Glutamatergic neuron (in vitro differentiated cells): ENCODE measurements around the gene HLA-DPB1. TPM values are rescaled to one million over a fixed set of nuclear protein-coding genes. Genes with fewer than 3 reads are reported as not detected.

Experiments
- DNase-seq: peaks from one replicate; pipeline ENCODE4 v3.0.0; 2022
- H3K27ac Mint-ChIP-seq: one replicate; pipeline ENCODE4 v1.8.0; 2020; ENCODE audit warnings: mild to moderate bottlenecking, mixed read lengths, inconsistent platforms; ENCODE audit not compliant: unreplicated experiment
- H3K27me3 Mint-ChIP-seq: one replicate; pipeline ENCODE4 v1.8.0; 2020; ENCODE audit warnings: mild to moderate bottlenecking, moderate library complexity, mixed read lengths, inconsistent platforms; ENCODE audit not compliant: unreplicated experiment
- H3K36me3 Mint-ChIP-seq: one replicate; pipeline ENCODE4 v1.8.0; 2020; ENCODE audit warnings: mild to moderate bottlenecking, mixed read lengths, inconsistent platforms; ENCODE audit not compliant: unreplicated experiment
- H3K4me1 Mint-ChIP-seq: one replicate; pipeline ENCODE4 v1.8.0; 2020; ENCODE audit warnings: mild to moderate bottlenecking, low read depth, mixed read lengths, inconsistent platforms; ENCODE audit not compliant: unreplicated experiment
- H3K4me3 Mint-ChIP-seq: one replicate; pipeline ENCODE4 v1.8.0; 2020; ENCODE audit warnings: mild to moderate bottlenecking, mixed read lengths, inconsistent platforms; ENCODE audit not compliant: unreplicated experiment
- H3K9me3 Mint-ChIP-seq: one replicate; pipeline ENCODE4 v1.8.0; 2020; ENCODE audit warnings: mild to moderate bottlenecking, moderate library complexity, mixed read lengths, inconsistent platforms; ENCODE audit not compliant: unreplicated experiment
- total RNA-seq: library from RNA; stranded (reverse); fragmentation: NEBNext Ultra II Directional; extraction: Animal tissue kit (Norgen Biotek cat#: 25700); gene quantifications from one replicate; pipeline ENCODE4 v1.2.1, GENCODE V29; 2021; ENCODE audit not compliant: unreplicated experiment
- TF ChIP-seq, protein P1 (sequence below): fragments of 200-600 bp; sonication (generic); IDR thresholded peaks from one replicate; pipeline ENCODE4 v1.5.0; 2021; ENCODE audit not compliant: partially characterized antibody, unreplicated experiment

The HLA-DPB1 gene
- total RNA-seq, 1 donor from 2014 or later = 4.7 TPM

- no peaks in the 10 kb centered on the region for H3K36me3 Mint-ChIP-seq
- no peak overlapping the region for H3K27ac Mint-ChIP-seq
- no peak for DNase-seq
- no peaks in the 10 kb centered on the region for H3K4me1 Mint-ChIP-seq
- H3K4me3 Mint-ChIP-seq = no peak overlapping the region
- H3K27me3 Mint-ChIP-seq = no peaks in the 10 kb centered on the region
- TF ChIP-seq, protein P1, sequence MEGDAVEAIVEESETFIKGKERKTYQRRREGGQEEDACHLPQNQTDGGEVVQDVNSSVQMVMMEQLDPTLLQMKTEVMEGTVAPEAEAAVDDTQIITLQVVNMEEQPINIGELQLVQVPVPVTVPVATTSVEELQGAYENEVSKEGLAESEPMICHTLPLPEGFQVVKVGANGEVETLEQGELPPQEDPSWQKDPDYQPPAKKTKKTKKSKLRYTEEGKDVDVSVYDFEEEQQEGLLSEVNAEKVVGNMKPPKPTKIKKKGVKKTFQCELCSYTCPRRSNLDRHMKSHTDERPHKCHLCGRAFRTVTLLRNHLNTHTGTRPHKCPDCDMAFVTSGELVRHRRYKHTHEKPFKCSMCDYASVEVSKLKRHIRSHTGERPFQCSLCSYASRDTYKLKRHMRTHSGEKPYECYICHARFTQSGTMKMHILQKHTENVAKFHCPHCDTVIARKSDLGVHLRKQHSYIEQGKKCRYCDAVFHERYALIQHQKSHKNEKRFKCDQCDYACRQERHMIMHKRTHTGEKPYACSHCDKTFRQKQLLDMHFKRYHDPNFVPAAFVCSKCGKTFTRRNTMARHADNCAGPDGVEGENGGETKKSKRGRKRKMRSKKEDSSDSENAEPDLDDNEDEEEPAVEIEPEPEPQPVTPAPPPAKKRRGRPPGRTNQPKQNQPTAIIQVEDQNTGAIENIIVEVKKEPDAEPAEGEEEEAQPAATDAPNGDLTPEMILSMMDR = no peak
- no peaks in the 10 kb centered on the region for H3K9me3 Mint-ChIP-seq
Measured at GRCh38 chr6:33088258-33088930, 12.6 kb downstream of the HLA-DPB1 start.

DNA sequence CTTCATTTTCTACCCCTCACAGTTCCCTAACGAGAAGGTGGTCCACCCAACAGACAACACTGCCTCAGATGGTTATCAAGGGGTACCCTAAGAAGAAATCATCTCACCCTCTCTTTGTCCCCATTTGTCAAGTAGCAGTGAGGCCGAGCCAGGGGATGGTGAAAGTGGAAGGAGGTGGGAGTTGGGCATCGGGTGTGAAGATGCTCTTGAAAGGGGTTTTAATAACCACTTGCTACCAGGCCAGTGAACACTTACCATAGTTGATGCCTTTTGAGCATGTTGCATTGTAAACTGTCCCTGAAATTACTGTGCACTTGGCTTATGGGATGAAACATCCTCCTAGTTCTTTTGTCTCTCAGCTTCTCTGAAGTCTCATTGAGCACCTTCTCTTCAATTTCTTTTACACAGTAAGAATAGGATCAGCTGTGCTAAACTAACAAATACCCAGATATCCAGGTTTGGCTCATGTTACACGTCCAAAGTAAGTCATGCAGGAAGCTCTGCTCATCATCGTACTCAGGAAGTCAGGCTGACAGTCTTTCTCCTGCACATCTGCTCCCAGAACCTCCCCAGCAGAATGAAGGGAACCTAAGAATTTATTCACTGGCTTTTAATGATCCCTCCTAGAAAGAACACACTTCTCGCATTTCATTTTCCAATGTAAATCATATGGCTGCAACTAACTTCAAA, 13.3 kb downstream of the HLA-DPB1 start:
- Mint-ChIP-seq H3K27me3 (no peaks in the 10 kb centered on the region), H3K27ac (no peak overlapping the region), H3K4me1 (no peaks in the 10 kb centered on the region), H3K4me3 (no peak overlapping the region), H3K9me3 (no peaks in the 10 kb centered on the region), H3K36me3 (no peaks in the 10 kb centered on the region)
- no peak for DNase-seq
- TF ChIP-seq, protein P1 = no peak

DNA sequence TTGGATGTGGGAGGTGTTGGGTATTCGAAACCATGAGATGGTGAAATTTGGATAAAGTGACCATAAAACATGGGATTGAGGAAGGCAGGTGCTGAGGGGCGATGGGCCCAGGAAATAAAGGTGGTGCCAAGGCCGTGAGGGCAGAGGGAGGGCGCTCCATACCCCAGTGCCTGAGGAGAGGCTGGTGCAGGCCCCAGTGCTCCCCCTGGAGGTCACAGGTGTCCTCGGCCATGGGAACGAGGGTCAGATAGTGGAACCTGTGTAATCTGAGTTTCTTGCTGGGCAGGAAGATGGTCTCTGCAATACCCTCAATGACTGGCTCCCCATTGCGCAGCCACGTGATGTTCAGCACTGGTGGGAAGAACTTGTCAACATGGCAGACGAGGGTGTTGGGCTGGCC, 16.2 kb downstream of the HLA-DPB1 start:
- Mint-ChIP-seq H3K27me3 (peaks cover 3% of the 10 kb centered on the region), H3K4me3 (no peak overlapping the region), H3K36me3 (peaks cover 4% of the 10 kb centered on the region), H3K9me3 (no peaks in the 10 kb centered on the region), H3K4me1 (no peaks in the 10 kb centered on the region), H3K27ac (no peak overlapping the region)
- DNase-seq = no peak
- TF ChIP-seq, protein P1 = no peak

DNA sequence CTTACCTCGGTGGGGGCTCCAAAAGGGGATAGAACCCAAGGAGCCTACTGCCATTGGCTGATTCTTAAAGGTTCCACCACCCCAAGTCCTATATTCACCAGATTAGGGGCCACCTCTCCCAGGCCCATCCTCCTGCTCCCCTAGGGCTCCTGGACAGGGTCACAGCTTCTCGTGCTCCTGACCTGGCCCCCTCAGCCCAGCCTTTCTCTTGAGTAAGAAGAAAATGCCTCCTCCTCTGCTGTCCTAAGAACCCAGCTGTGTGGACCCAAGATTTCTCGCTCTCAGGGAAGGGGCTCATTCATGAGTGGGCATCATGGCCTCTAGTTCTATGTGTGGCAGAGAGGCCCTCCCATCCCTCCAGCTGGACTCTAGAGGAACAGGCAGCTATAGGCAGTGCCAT, 16.6 kb downstream of the HLA-DPB1 start:
- TF ChIP-seq, protein P1 = no peak
- no peak overlapping the region for H3K4me3 Mint-ChIP-seq
- no peak for DNase-seq
- no peaks in the 10 kb centered on the region for H3K4me1 Mint-ChIP-seq
- H3K9me3 Mint-ChIP-seq = no peaks in the 10 kb centered on the region
- H3K27ac Mint-ChIP-seq = no peak overlapping the region
- H3K36me3 Mint-ChIP-seq = peaks cover 5% of the 10 kb centered on the region
- H3K27me3 Mint-ChIP-seq = peaks cover 3% of the 10 kb centered on the region

DNA sequence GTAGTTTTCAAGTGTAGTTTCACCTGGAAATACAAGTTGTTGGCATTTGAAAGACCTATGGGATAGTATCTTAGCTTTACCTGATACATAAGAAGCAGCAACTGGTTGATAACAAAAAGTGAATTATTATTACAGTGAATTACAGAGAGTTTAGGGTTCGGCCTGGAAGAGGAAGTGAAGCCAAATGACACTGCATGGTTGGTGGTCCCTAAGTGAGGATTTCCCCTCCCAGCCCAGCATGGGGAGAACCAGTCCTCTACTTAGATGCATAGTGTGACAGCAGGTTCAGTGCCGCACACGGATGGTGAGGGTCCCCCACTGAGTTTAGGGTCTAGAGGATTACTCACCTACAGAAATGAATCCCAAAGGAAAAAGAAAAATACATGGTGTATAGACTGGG, 18.1 kb downstream of the HLA-DPB1 start:
- H3K27ac Mint-ChIP-seq = no peak overlapping the region
- no peak for DNase-seq
- no peak overlapping the region for H3K4me3 Mint-ChIP-seq
- H3K36me3 Mint-ChIP-seq = peaks cover 15% of the 10 kb centered on the region
- H3K9me3 Mint-ChIP-seq = no peaks in the 10 kb centered on the region
- H3K27me3 Mint-ChIP-seq = peaks cover 3% of the 10 kb centered on the region
- TF ChIP-seq, protein P1 = no peak
- no peaks in the 10 kb centered on the region for H3K4me1 Mint-ChIP-seq
